Embryonic facial prominence (tissue), 1 donor: ENCODE results near the gene DET1.
"Not testable (repeated sequence)": the region's sequence is repeated elsewhere in the genome, so short reads cannot be mapped to it uniquely, and the experiment has no call there.

Source experiments
- DNase-seq: peaks from one replicate; pipeline ENCODE4 v3.0.0-alpha.2; 2016; ENCODE audit errors: extremely low spot score

DET1 gene

DNA sequence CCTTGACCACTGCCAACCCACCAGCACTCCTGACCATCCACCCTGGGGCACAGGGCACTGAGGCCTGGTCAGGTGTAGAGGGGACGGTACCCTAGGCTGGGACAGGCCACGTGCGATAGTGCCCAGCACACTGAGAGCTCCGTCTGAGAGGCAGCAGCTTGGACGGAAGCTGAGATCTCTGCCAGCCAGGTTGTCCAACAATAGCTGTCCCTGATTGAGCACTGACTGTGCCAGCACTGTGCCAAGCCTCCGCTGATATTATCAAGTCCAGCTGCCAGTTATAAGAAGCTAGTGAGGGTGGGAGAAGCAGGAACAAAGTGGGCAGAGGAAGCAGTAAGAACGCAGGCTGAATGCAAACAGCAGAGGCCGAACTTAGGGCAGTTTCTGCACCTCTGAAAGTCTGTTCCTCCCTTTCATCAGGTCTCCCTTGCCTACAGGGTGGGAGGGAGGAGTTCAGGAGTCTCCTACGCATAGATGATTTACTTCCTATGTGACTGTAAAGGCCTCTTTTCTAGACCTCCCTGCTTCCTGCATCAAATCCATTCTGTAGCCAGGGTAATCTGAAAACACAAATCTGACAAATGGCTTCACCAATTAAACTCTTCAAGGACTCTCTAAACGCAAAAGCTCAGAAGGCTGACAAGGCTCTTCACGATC, 49.2 kb downstream of the DET1 start:
- no peak for DNase-seq

DNA sequence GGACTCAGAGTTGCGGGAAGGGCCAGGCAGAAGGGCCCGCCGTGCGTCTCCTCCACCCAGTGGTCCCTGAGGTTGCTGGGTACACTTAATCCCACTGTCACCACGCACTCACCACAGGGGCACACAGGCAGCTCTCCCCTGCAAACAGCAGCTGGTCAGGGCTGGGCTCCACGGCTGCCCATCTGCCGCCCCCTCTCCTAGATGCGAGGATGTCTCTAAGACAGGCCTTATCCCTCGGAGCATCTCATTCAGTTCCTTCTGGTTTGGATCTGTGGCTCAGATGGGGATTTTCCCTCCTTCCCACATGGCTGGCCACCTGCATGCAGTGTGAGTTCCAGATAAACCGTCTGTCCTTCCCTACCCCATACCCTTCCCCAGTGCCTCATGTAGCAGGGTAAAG, 52.6 kb downstream of the DET1 start:
- no peak for DNase-seq

DNA sequence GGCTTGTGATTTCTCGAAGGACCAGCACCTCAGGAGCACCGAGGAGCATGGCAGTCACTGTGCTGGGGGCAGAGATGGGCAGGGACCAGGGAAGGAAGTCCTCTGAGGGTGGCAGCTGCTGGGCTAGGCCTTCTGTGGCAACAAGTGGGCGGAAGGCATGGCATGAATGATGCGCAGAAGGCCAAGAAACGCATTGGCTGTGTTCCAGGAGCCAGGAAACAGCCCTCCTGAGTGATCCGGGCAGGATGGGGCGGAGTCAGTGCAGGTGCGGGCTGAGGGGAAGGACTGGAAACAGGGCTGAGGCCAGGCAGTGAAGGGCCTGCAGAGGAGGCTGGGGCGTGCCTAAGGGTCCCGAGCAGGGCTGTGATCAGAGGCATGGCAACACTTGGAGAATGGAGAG, 55.3 kb downstream of the DET1 start:
- DNase-seq, result no peak

DNA sequence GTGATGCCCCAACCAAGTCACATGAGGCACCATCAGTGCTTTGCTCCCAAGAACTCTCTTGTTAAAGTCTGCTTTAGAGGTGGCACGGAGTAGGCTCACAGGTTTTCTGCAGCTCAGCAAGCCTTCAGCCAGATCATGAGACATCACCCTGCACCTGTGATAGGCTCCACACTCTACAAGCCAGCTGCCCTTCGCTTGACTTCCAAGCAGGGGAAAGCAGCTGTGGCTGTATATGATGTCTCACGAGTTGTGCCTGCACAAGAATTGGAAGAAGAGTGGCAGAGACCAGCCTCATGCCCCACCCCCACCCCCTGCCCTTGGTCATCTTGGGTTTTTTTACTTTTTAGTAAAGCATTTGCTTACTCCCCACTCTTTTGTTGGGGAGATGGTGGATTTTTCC, 56.4 kb downstream of the DET1 start:
- DNase-seq, result no peak

DNA sequence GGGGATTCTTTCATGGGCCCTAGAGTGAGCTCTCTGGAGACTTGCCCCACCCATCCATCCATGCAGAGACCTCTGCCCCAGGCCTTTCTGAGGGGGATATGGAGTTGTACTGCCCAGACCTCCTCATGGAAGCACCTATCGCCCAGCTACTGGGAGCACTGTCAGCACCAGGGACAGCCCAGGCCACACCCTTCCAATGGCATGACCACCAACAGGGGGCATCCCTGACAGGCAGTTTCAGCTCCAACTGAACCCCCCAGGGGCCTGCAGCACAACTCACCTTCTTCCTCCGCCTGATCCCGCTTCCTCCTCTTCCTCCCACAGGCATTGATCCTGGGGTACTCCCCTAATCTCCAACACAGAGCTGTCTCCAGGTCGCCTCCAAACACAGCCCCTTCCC, 57.2 kb downstream of the DET1 start:
- DNase-seq, result no peak

DNA sequence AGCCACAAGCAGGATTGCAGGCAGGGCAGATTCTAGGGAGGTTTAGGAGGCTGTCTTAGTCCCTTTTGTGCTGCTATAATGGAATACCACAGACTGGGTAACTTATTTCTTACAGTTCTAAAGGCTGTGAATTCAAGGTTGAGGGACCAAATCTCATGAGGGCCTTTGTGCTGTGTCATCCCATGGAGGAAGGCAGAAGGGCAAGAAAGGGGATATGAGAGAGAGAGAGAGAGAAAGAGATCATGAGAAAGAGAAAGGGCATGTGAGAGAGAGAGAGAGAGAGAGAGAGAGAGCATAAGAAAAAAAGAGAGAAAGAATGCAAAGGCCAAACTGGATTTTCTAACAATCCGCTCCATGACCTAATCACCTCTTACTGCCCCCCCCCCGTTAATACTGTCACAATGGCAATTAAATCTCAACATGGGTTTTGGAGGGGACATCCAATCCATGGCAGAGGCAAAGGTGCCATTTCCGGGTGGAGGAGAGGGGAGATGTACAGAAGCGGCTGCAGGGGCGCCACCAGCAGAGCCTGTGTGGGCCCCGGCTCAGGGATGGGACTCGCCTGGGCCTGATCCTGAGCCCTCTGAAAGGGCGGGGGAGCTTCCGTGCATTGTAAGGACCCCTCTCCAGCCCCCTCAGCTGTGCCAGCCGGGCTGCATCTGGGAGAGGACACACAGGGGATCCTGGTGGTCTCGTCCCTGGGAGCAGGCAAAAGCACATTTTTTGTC, 58.5 kb downstream of the DET1 start:
- no peak for DNase-seq

DNA sequence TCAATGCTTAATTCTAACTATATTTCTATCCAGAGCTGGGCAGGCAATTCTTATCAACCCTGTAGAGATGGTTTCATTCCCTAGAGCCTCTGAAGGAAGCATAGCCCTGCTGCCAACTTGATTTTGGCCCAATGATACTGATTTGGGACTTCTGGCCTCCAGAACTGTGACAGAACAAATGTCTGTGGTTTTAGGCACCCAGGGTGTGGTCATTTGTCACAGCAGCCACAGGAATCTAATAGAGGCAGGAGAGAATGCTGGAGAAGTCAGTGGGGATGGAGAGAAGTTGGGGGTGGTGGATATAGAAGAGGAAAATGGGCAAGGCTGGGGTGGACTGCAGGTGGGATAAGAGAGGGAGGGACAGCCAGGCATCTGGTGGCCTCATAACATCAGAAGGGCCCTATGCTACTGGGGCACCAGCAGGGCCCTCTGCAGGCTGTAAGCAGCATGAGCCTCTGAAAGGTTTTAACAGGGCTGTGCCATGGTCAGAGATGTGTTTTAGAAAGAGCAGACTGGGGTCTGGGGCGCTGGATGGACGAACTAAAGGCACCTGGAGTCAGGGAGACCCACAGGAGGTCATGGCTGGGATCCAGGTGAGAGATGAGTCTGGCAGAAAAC, 59.2 kb downstream of the DET1 start:
- DNase-seq, result no peak

DNA sequence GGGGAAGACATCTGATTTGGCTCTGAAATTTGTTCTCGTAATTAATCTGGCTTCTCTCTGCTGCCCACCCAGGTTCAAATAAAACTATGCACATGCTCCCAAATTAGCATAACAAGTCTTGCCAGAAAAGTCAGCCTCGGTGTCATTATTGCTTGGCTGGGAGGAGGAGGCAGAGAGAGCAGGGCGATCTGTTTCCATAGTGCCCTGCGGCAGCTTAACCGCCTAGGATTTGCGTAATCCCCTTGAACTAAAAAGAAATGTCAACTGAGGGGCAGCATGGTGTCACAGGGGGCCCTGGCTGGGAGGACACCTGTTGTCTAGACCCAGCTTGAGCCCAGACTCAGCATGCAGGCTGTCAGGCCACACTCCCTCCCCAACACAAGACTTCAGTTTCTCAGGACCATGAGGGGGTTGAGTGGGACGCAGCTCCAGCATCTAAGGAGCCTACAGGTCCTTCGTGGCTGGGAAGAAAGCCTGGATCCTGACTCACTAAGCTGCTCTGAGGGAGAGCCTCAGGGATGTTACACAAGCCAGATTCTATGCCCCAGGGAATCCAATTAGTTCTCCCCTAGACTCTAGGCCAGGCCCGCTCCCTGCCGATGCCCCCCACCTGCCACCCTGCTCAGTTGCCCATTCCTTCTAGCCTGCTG, 61.7 kb downstream of the DET1 start:
- no peak for DNase-seq

DNA sequence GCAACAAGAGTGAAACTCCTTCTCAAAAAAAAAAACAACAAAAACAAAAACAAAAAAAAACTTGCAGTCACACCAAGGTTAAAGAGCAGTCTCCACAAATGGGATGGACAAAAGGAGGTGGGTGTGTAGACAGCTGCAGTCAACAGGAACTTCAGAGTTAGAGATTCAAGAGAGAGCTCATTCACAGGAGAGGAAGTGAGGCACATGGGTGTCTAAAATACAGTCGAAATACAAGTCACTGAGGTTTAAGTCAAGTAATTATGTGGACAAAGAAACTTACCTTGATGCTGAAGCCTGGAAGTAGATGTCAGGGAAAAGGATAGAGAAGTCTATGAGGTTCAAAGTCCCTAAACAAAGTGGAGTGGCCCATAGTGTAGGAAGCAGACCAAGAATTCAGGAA, 64.2 kb downstream of the DET1 start:
- DNase-seq, result no peak

DNA sequence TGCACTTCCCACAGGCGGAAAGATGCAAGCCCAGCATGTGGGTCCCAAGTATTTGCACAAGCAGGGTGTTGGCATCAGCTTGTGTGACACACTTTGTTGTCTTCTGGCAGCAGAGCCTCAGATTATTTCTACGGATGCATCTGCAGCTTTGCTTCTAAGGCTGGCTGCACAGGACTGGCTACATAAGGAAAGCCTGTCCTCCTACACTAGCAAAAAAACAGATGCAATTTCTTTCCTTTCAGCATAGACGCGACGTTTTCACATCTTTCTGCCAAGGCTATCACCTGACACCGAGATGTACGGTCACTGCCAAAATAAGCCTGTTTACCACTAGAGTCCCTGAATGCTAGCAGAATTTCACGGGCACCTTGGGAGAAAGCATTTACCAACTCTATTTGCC, 65.5 kb downstream of the DET1 start:
- DNase-seq, result no peak

DNA sequence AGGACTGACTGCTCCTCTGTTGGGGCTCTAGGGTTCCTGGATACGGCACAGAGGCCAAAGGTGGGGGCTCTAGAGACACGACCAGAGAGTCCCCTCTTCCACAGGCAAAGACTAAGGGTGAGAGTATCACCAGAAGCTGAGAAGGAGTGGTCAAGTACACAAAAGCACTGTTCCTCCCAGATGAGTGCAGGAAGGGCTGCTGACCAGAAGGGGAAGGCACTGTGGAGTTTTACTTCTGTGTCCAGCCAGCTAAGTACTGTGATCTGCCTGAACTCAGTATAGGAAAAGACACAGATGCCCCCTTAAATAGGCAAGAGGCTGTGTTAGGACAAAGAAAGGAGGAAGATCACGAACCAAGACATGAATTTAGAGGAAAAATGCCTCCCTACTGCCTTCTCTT, 67.3 kb downstream of the DET1 start:
- no peak for DNase-seq

DNA sequence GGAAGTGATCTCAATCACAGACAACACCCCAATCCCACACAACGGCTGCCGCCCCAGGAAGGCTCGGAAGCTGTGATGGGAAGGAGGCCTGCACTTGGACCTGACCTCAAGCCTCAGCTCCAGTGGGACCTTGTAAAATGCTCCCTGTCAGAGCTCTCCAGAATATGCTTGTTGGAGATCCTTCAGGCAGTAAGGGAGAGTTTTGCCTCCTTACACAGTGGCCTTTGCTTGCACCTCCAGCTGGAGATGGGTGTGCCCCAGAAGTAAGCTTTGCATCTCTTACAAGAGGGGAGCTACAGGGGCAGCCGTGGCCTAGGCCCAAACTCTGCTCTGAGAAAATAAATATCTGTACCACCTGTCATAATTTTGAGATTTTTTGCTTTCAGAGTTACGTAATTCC, 68.6 kb downstream of the DET1 start:
- DNase-seq, result no peak

DNA sequence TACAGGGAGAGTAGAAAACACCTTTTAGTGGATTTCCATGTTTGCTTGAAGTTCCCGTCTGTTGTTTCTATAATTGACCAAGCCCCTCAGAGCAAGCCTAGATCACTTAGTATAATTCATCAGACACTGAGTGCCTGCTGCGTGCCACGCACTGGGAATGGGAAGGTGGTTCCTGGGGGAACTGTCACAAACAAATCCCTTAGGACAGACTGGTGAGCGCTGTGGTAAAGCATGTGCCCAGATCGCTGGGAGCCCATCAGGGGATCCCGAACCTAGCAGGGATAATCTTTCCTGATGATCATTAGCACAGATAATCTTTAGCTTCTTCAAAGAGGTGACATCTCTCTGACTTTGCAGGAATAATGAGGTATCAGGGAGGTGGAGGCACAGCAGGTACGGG, 69.4 kb downstream of the DET1 start:
- DNase-seq, result no peak

DNA sequence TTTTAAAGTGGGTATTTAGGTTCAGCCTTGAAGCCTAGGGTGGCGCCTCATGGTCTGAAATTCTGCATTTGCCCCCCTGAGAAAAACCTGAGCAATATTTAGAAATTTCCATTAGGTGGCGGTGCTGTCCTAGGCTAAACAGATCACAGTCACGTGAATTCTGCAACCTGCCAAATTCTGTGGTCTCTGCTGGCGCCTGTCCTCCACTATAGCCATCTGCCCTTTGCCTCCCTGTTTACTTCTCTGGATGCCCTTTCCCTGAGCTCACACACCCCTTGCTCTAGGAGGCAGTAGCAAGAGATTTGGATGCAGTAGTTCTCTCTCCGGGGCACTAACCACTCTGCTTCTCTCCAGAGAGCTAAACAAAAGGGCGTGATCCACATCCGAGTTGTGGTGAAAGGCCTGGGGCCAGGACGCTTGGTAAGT, 69.8 kb downstream of the DET1 start:
- DNase-seq, result no peak

DNA sequence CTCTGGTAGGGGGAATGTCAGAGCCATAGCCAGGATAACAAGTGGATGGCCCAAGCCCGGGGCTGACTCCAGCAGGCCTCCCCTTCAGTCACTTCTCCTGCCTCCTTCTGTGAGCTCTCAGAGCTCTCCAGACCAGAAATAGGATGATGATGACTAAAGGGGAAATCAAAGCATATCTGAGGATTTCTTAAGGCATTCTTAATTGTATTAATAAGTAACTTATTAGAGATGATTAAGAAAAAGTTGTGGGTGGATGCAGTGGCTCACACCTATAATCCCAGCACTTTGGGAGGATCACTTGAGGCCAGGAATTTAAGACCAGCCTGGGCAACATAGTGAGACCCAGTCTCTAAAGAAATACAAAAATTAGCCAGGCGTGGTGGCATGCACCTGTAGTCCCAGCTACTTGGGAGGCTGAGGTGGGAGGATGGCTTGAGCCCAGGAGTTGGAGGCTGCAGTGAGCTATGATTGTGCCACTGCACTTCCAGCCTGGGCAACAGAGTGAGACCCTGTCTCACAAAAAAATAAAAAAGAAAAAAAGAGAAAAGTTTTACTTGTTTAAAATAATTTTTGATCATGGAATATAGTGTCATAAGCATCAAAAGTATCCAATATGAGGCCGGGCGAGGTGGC, 72.7 kb downstream of the DET1 start:
- DNase-seq, result not testable (repeated sequence)

DNA sequence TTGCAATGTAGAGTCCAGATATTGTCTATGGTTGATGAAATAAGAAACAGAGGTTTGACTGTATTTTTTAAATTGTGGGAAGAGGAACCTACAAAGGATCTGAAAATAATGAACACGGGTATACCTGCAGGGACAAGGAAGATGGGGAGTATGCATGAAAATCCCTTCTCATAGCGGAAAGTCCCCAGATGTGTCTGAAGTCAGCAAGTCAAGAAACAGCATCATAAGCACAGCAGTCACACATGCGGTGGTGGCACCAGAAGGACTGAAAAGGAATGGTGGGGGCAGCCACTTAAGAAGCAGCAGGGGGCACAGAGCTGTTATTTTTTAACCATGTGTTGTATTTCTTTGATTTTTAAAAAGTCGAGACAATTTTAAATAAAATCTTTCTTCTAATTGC, 74.3 kb downstream of the DET1 start:
- DNase-seq, result no peak

DNA sequence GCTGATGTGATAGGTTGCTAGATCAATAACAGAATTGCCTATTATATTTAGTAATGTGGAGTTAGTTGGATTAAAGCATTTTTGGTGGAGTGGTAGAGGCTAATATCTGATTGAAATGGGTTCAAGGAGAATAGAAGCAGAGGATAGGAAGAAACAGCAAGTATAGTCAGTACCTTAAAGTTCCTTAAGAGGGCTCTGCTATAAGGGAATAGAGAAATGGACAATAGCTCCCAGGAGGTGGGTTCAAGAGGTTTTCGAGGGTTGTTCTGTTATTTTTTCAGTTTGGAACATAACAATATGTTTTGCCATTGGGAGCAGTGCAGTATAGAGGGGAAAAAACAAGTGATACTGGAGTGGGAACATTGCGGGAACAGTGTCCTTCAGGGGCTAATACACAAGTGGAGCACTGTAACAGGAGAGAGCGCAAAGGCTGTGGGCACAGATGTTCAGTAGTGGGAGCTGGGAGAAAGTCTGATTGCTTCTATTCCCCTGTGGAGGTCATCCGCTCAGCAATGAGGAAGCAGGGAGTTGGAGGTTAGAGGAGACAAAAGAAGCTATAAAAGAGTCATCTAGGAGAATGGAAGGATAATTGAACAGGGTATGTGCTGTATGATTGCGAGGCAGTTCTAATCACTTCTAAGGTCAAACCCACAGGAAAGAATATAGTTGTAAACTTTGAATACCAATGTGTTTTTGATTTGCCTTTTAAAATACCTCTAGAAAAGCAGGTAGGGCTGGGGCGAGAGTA, 75.7 kb downstream of the DET1 start:
- no peak for DNase-seq

DNA sequence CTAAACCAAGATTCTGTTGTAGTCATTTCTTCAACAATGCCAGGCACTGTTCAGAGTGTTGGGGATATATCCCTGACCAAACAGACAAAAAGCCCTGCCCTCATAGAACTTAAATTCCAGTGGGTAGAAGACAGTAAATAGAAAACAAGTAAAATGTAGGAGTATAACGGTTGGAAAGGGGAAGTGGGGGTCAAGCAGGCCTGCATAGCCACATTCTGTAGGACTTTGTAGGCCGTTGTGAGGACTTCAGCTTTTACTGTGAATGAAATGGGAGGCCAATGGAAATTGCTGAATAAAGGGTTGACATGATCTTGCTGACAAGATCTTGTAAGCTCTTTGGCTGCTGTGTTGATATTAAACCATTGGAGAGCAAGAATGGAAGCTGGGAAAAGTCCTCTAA, 77.2 kb downstream of the DET1 start:
- no peak for DNase-seq

DNA sequence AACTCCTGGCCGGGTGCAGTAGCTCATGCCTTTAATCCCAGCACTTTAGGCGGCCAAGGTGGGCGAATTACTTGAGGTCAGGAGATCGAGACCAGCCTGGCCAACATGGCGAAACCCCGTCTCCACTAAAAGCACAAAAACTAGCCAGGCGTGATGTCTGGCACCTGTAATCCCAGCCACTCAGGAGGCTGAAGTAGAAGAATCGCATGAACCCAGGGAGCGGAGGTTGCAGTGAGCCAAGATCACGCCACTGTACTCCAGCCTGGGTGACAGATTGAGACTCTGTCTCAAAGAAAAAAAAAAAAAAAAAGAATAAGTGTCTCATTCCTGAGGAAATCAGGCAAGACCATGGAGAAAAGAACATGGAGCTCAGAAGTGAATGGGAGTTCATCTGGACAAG, 77.8 kb downstream of the DET1 start:
- not testable (repeated sequence) for DNase-seq

DNA sequence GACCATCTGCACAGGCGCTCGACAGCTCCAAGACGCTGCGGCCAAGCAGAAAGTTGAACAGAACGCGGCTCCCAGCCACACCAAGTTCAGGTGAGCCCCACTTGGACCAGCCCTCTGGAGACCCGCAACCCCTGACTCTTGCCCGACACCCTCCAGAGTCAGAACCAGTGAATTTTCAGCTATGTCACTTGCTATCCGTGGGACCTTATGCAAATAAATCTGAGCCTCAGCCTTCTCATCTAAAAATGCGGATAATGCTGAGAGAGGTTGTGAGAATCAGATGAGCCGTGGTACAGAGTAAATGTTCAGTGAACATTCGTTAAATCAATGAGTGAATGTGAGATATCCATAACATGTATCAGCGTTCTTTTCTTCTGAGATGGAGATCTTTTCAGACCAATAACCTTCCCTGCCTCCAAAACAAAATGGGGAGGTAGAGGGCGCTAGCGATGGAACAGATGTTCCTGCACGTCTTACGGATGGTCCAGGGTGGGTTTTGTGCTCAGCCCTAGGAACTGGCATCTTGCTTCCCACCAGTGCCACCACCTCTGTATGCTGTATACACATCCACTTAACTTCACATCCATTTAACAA, 78.4 kb downstream of the DET1 start:
- no peak for DNase-seq
